ENCODE measurements around the gene RFT1.

RFT1 gene

DNA sequence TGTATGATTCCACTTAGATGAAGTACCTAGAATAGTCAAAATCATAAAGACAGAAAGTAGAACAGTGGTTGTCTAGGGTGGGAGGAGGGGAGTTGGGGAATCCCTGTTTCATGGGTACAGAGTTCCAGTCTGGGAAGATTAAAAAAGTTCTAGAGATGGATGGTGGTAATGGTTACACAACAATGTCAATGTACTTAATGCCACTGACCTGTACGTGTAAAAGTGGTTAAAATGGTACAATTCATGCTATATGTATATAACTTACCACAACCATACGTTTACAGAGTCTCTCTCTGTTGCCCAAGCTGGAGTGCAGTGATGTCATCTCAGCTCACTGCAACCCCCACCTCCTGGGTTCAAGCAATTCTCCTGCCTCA, 90.9 kb downstream of the RFT1 start:
- Histone ChIP-seq H3K4me2 (no peak overlapping the region), H3K4me3 (no peak overlapping the region), H3K27ac (no peak overlapping the region), H3K4me1 (peaks cover 40% of the 10 kb centered on the region), H3K36me3 (no peaks in the 10 kb centered on the region), H4K20me1 (peaks cover 98% of the 10 kb centered on the region), H3K9ac (no peak overlapping the region), H3K9me3 (no peaks in the 10 kb centered on the region), H3K27me3 (peaks cover 6% of the 10 kb centered on the region; the same call in 1 of the 2 replicates)
- no peak for TF ChIP-seq Cebpa-rat (IDR thresholded peaks at IDR 0.05)

GRCh38 chr3:53038679-53039375, 91.4 kb downstream of the RFT1 start:
- Histone ChIP-seq H3K9ac (no peak overlapping the region), H3K27ac (no peak overlapping the region), H3K36me3 (no peaks in the 10 kb centered on the region), H4K20me1 (peaks cover 94% of the 10 kb centered on the region), H3K27me3 (0 out of 2 replicates have a peak, but pooled peaks cover 3% of the 10 kb centered on the region), H3K9me3 (no peaks in the 10 kb centered on the region), H3K4me1 (peaks cover 35% of the 10 kb centered on the region), H3K4me3 (no peak overlapping the region), H3K4me2 (no peak overlapping the region)
- TF ChIP-seq Cebpa-rat (IDR thresholded peaks at IDR 0.05), result no peak
